ENCODE data around the gene ITGAE.

The ITGAE gene

GRCh38 chr17:3818786-3819185, 17.8 kb upstream of the ITGAE start:
- DNase-seq (ENCODE audit: low read depth) = no peak

- DNase-seq (ENCODE audit: low read depth) = no peak
These were observed 17.0 kb upstream of the ITGAE start for GRCh38 chr17:3817851-3818605.

GRCh38 chr17:3815925-3816324, 14.9 kb upstream of the ITGAE start:
- DNase-seq (ENCODE audit: low read depth) = no peak

GRCh38 chr17:3815122-3815521, 14.1 kb upstream of the ITGAE start:
- no peak for DNase-seq (ENCODE audit: low read depth)

GRCh38 chr17:3814361-3814760, 13.4 kb upstream of the ITGAE start:
- no peak for DNase-seq (ENCODE audit: low read depth)

GRCh38 chr17:3813171-3813570, 12.2 kb upstream of the ITGAE start:
- no peak for DNase-seq (ENCODE audit: low read depth)

GRCh38 chr17:3812771-3813170, 11.8 kb upstream of the ITGAE start:
- no peak for DNase-seq (ENCODE audit: low read depth)

- no peak for DNase-seq (ENCODE audit: low read depth)
These were observed 11.3 kb upstream of the ITGAE start for GRCh38 chr17:3812284-3812683.

GRCh38 chr17:3810019-3810418, 9.0 kb upstream of the ITGAE start:
- no peak for DNase-seq (ENCODE audit: low read depth)

GRCh38 chr17:3809135-3809534, 8.1 kb upstream of the ITGAE start:
- no peak for DNase-seq (ENCODE audit: low read depth)

- no peak for DNase-seq (ENCODE audit: low read depth)
These were observed 7.7 kb upstream of the ITGAE start for GRCh38 chr17:3808701-3809100.

- DNase-seq (ENCODE audit: low read depth) = no peak
These were observed 4.6 kb upstream of the ITGAE start for GRCh38 chr17:3805581-3805980.

- no peak for DNase-seq (ENCODE audit: low read depth)
These were observed 3.5 kb upstream of the ITGAE start for GRCh38 chr17:3804503-3804931.

- DNase-seq (ENCODE audit: low read depth) = no peak
These were observed 2.3 kb upstream of the ITGAE start for GRCh38 chr17:3803308-3803640.

GRCh38 chr17:3802461-3803307, 1.7 kb upstream of the ITGAE start:
- DNase-seq (ENCODE audit: low read depth) = peak; percentile 82

- no peak for DNase-seq (ENCODE audit: low read depth)
These were observed 804 bp upstream of the ITGAE start for GRCh38 chr17:3801792-3802191.

- DNase-seq (ENCODE audit: low read depth) = no peak
These were observed 359 bp upstream of the ITGAE start for GRCh38 chr17:3801347-3801746.

- no peak for DNase-seq (ENCODE audit: low read depth)
These were observed 1.6 kb downstream of the ITGAE start for GRCh38 chr17:3799181-3799945.

GRCh38 chr17:3798273-3799180, 2.5 kb downstream of the ITGAE start:
- DNase-seq (ENCODE audit: low read depth) = no peak

GRCh38 chr17:3796822-3797170, 4.2 kb downstream of the ITGAE start:
- DNase-seq (ENCODE audit: low read depth) = no peak

- no peak for DNase-seq (ENCODE audit: low read depth)
These were observed 4.7 kb downstream of the ITGAE start for GRCh38 chr17:3796110-3796821.
